ENCODE data around the gene THSD4. TPM values are rescaled to one million over a fixed set of nuclear protein-coding genes. Genes with fewer than 3 reads are reported as not detected.

The THSD4 gene
- total RNA-seq, 2 experiments from 2014 or later, result not detected

DNA sequence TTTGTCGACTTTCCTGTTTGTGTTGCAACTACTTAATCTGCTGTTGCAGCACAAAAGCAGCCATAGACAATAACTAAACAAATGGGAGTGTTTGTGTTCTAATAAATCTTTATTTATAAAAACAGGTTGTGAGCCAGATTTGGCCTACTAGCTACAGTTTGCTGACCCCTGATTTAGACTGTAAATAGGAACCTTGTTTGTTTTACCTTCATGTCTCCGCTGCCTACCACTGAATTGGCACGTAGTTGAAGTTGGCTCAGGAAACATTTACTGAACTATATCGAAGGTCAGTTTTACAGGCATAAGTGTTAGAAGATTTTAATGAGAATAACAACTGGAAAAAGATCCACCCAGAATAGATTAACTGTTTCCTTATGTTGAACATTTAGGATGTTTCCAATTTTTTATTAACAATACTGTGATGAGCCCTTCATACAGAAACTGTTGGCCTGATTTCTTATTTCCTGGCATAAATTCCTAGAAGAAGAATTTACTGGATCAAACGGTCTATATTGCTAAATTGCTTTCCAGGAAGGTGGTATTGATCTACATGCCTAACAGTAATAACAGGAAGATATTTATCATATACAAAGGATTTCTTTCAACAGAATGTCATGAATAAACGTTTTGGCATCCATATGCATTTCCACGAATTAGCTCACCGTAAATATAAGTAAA lies 538.9 kb downstream of the THSD4 start:
- Mint-ChIP-seq H3K27me3 (peaks cover 10% of the 10 kb centered on the region), H3K4me3 (no peak overlapping the region), H3K27ac (no peak overlapping the region), H3K9me3 (no peaks in the 10 kb centered on the region), H3K4me1 (ENCODE audit: low read depth) (no peaks in the 10 kb centered on the region), H3K36me3 (ENCODE audit: low read depth) (no peaks in the 10 kb centered on the region)
- H3K27ac ChIP-seq (ENCODE audit: low read depth in 1 of 2, low read length in 2 of 2), result no peak overlapping the region
- no peaks in the 10 kb centered on the region for H3K36me3 ChIP-seq (ENCODE audit: insufficient read depth, low read length)
- no peaks in the 10 kb centered on the region for H3K9me3 ChIP-seq (ENCODE audit: control insufficient read depth in 1 of 2, insufficient read depth in 1 of 2, low read length in 2 of 2)
- H3K4me1 ChIP-seq (ENCODE audit: insufficient read depth, low read length), result peaks cover 3% of the 10 kb centered on the region
- TF ChIP-seq, protein P1, sequence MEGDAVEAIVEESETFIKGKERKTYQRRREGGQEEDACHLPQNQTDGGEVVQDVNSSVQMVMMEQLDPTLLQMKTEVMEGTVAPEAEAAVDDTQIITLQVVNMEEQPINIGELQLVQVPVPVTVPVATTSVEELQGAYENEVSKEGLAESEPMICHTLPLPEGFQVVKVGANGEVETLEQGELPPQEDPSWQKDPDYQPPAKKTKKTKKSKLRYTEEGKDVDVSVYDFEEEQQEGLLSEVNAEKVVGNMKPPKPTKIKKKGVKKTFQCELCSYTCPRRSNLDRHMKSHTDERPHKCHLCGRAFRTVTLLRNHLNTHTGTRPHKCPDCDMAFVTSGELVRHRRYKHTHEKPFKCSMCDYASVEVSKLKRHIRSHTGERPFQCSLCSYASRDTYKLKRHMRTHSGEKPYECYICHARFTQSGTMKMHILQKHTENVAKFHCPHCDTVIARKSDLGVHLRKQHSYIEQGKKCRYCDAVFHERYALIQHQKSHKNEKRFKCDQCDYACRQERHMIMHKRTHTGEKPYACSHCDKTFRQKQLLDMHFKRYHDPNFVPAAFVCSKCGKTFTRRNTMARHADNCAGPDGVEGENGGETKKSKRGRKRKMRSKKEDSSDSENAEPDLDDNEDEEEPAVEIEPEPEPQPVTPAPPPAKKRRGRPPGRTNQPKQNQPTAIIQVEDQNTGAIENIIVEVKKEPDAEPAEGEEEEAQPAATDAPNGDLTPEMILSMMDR (IDR thresholded peaks at IDR 0.05), result no peak
- CTCF ChIA-PET, result no interaction called here
- H3K4me3 ChIP-seq (ENCODE audit: low read length), result no peak overlapping the region
- ATAC-seq (ENCODE audit: poor library complexity), result no peak
- no peaks in the 10 kb centered on the region for H3K27me3 ChIP-seq (ENCODE audit: control insufficient read depth in 1 of 2, insufficient read depth in 2 of 2, low read length in 2 of 2)
- POLR2A ChIA-PET, result no interaction called here
- intact Hi-C loops (cut with DNase I, micrococcal nuclease), result no loop called here
- no peak for DNase-seq

DNA sequence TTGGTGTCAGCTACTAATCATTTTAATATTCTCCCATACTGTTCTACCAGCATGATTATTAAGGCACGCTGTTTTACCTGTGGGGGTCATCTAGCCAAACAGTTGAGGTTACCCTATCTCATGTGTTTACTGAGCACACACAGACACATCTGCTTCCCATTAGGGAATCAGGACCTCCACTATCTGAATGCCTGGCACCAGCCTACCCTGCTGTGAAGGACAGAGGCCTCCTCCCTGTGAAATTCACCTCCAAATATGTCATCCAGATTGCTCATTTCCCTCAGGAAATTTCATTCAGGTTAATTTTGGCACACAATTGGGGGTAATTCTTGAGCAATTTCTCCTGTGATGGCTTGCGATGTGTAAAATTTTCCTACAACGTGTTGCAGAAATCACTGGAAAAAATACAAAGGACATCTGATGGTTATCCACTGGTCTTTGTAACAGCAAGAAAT lies 539.5 kb downstream of the THSD4 start:
- peaks cover 6% of the 10 kb centered on the region for H3K27me3 Mint-ChIP-seq
- H3K4me1 Mint-ChIP-seq (ENCODE audit: low read depth), result no peaks in the 10 kb centered on the region
- H3K27ac Mint-ChIP-seq, result no peak overlapping the region
- DNase-seq, result no peak
- Histone ChIP-seq H3K9me3 (ENCODE audit: control insufficient read depth in 1 of 2, insufficient read depth in 1 of 2, low read length in 2 of 2) (no peaks in the 10 kb centered on the region), H3K27me3 (ENCODE audit: control insufficient read depth in 1 of 2, insufficient read depth in 2 of 2, low read length in 2 of 2) (no peaks in the 10 kb centered on the region), H3K27ac (ENCODE audit: low read depth in 1 of 2, low read length in 2 of 2) (no peak overlapping the region), H3K36me3 (ENCODE audit: insufficient read depth, low read length) (no peaks in the 10 kb centered on the region), H3K4me1 (ENCODE audit: insufficient read depth, low read length) (peaks cover 3% of the 10 kb centered on the region), H3K4me3 (ENCODE audit: low read length) (no peak overlapping the region)
- no peak overlapping the region for H3K4me3 Mint-ChIP-seq
- no peaks in the 10 kb centered on the region for H3K9me3 Mint-ChIP-seq
- ChIA-PET POLR2A (no interaction called here), CTCF (no interaction called here)
- intact Hi-C loops (cut with DNase I, micrococcal nuclease), result no loop called here
- no peak for ATAC-seq (ENCODE audit: poor library complexity)
- no peaks in the 10 kb centered on the region for H3K36me3 Mint-ChIP-seq (ENCODE audit: low read depth)
- TF ChIP-seq, protein P1 (IDR thresholded peaks at IDR 0.05), result no peak

DNA sequence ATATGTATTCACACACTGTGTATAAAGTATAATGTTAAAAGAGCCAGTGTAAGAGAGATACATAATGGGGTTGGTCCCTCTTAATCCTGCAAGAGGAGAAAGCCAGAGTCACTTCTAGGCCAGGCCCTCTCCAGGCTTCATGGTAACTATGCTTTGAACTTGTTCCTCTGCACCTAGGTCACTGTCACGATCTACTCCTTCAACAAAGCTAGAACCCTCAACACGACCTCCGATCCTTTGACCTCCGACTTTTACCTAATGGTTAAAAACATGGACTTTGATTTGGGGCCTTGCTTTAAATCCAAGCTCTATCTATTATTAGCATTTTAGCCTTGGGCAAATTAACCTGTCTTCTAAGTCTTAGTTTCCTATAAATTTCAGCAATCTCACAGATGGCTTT lies 541.2 kb downstream of the THSD4 start:
- H3K27ac Mint-ChIP-seq, result no peak overlapping the region
- CTCF ChIA-PET, result no interaction called here
- H3K36me3 ChIP-seq (ENCODE audit: insufficient read depth, low read length), result no peaks in the 10 kb centered on the region
- DNase-seq, result no peak
- no peaks in the 10 kb centered on the region for H3K9me3 Mint-ChIP-seq
- H3K27me3 ChIP-seq (ENCODE audit: control insufficient read depth in 1 of 2, insufficient read depth in 2 of 2, low read length in 2 of 2), result peaks cover 0 to 4% of the 10 kb centered on the region in 2 experiments
- ATAC-seq (ENCODE audit: poor library complexity), result no peak
- POLR2A ChIA-PET, result no interaction called here
- H3K27me3 Mint-ChIP-seq, result peaks cover 6% of the 10 kb centered on the region
- H3K9me3 ChIP-seq (ENCODE audit: control insufficient read depth in 1 of 2, insufficient read depth in 1 of 2, low read length in 2 of 2), result no peaks in the 10 kb centered on the region
- no peaks in the 10 kb centered on the region for H3K36me3 Mint-ChIP-seq (ENCODE audit: low read depth)
- H3K4me3 ChIP-seq (ENCODE audit: low read length), result no peak overlapping the region
- no peak overlapping the region for H3K27ac ChIP-seq (ENCODE audit: low read depth in 1 of 2, low read length in 2 of 2)
- TF ChIP-seq, protein P1 (IDR thresholded peaks at IDR 0.05), result no peak
- intact Hi-C loops (cut with DNase I, micrococcal nuclease), result no loop called here
- H3K4me3 Mint-ChIP-seq, result no peak overlapping the region
- H3K4me1 Mint-ChIP-seq (ENCODE audit: low read depth), result no peaks in the 10 kb centered on the region
- H3K4me1 ChIP-seq (ENCODE audit: insufficient read depth, low read length), result peaks cover 3% of the 10 kb centered on the region

Data from CD4-positive, alpha-beta T cell (primary cell).